Measurements from ENCODE around the gene ABTB2. TPM values are rescaled to one million over a fixed set of nuclear protein-coding genes. Genes with fewer than 3 reads are reported as not detected.

ABTB2 gene
- total and polyA plus RNA-seq, 2 experiments from 2014 or later: 2.6 to 12.1 TPM

- Mint-ChIP-seq H3K27me3 (ENCODE audit: insufficient read depth, low read depth, poor library complexity) (peaks cover 3% of the 10 kb centered on the region), H3K4me1 (no peaks in the 10 kb centered on the region), H3K27ac (no peak overlapping the region), H3K4me3 (no peak overlapping the region), H3K9me3 (no peaks in the 10 kb centered on the region), H3K36me3 (ENCODE audit: low read depth) (peaks cover 88% of the 10 kb centered on the region)
- TF ChIP-seq EZH2phosphoT487 (IDR thresholded peaks at IDR 0.05; ENCODE audit: unreplicated experiment): no peak
- no peak for TF ChIP-seq ZNF462 (CRISPR knock-in tag; IDR thresholded peaks at IDR 0.05)
- no peak for TF ChIP-seq NANOG (IDR thresholded peaks at IDR 0.05; ENCODE audit: borderline replicate concordance)
- TF ChIP-seq CTCF (conservative IDR thresholded peaks at IDR 0.05; ENCODE audit: low read depth in 2 of 2): no peak
- TF ChIP-seq CREB1 (CRISPR knock-in tag; IDR thresholded peaks at IDR 0.05; ENCODE audit: low read depth): no peak
- TF ChIP-seq POLR2AphosphoS5 (IDR thresholded peaks at IDR 0.05; ENCODE audit: low read depth): no peak
- TF ChIP-seq ZNF114 (CRISPR knock-in tag; IDR thresholded peaks at IDR 0.05): no peak
- no peak for TF ChIP-seq JUNB (IDR thresholded peaks at IDR 0.05; ENCODE audit: unreplicated experiment)
- TF ChIP-seq ZNF331 (CRISPR knock-in tag; IDR thresholded peaks at IDR 0.05; ENCODE audit: low read depth): no peak
- TF ChIP-seq STAT1 (IDR thresholded peaks at IDR 0.05; ENCODE audit: unreplicated experiment): no peak
- no peak for TF ChIP-seq ETS1 (IDR thresholded peaks at IDR 0.05)
- TF ChIP-seq REST (IDR thresholded peaks at IDR 0.05; ENCODE audit: unreplicated experiment): no peak
- no peak for TF ChIP-seq EZH2 (IDR thresholded peaks at IDR 0.05; ENCODE audit: low read depth, unreplicated experiment)
- no peaks in the 10 kb centered on the region for H3K4me1 ChIP-seq (ENCODE audit: insufficient read depth)
- no peaks in the 10 kb centered on the region for H3K27me3 ChIP-seq (ENCODE audit: insufficient read depth)
- H3K27ac ChIP-seq (ENCODE audit: low read depth): no peak overlapping the region
- 0 out of 2 replicates have a peak, but pooled peaks cover 4% of the 10 kb centered on the region for H4K20me1 ChIP-seq (replicated peaks; ENCODE audit: insufficient read depth)
- H2AFZ ChIP-seq: no peak overlapping the region
- no peaks in the 10 kb centered on the region for H3K79me2 ChIP-seq (replicated peaks; ENCODE audit: insufficient read depth)
- H3K36me3 ChIP-seq (ENCODE audit: insufficient read depth): peaks cover 66% of the 10 kb centered on the region
- H3K4me2 ChIP-seq: no peak overlapping the region
- no peaks in the 10 kb centered on the region for H3F3A ChIP-seq (replicated peaks; ENCODE audit: low read depth)
- H3K9me2 ChIP-seq (ENCODE audit: insufficient read depth): no peaks in the 10 kb centered on the region
- no peak overlapping the region for H3K4me3 ChIP-seq
- DNase-seq (ENCODE audit: low spot score): no peak
- no peak for ATAC-seq
These were observed 229.0 kb downstream of the ABTB2 start for GRCh38 chr11:34128824-34129223.

Measured in GM23338 (cell line).